H9 (cell line): ENCODE results near the gene PLCXD3. TPM values are rescaled to one million over a fixed set of nuclear protein-coding genes. Genes with fewer than 3 reads are reported as not detected.

Experiments used
- DNase-seq: peaks from one replicate; pipeline ENCODE4 v3.0.0-alpha.2; 2017
- H2AFZ ChIP-seq: one replicate; pipeline ENCODE4 v1.6.1; 2013; ENCODE audit warnings: mild to moderate bottlenecking, low read length, control low read depth, moderate library complexity
- H2AK5ac ChIP-seq: 2 replicates; pipeline ENCODE4 v1.6.1; 2013; ENCODE audit warnings: low read length, control low read depth, mixed read lengths; ENCODE audit not compliant: insufficient read length
- H2BK120ac ChIP-seq: one replicate; pipeline ENCODE4 v1.6.1; 2013; ENCODE audit warnings: low read depth, mild to moderate bottlenecking, low read length, control low read depth, inconsistent platforms; ENCODE audit not compliant: poor library complexity, severe bottlenecking
- H2BK12ac ChIP-seq: 2 replicates; pipeline ENCODE4 v1.6.1; 2013; ENCODE audit warnings: low read length, control low read depth, mixed read lengths, low read depth; ENCODE audit not compliant: insufficient read length
- H2BK15ac ChIP-seq: 2 replicates; pipeline ENCODE4 v1.6.1; 2013; ENCODE audit warnings: low read depth, low read length, control low read depth
- H2BK20ac ChIP-seq: one replicate; pipeline ENCODE4 v1.6.1; 2013; ENCODE audit warnings: low read depth, mild to moderate bottlenecking, low read length, control low read depth, inconsistent platforms; ENCODE audit not compliant: poor library complexity, severe bottlenecking
- H2BK5ac ChIP-seq: 2 replicates; pipeline ENCODE4 v1.6.1; 2013; ENCODE audit warnings: low read length, control low read depth, mixed read lengths; ENCODE audit not compliant: insufficient read length
- H3K14ac ChIP-seq: 2 replicates; pipeline ENCODE4 v1.6.1; 2013; ENCODE audit warnings: low read length, control low read depth; ENCODE audit not compliant: insufficient read depth
- H3K18ac ChIP-seq: 2 replicates; pipeline ENCODE4 v1.6.1; 2013; ENCODE audit warnings: low read depth, mild to moderate bottlenecking, mixed read lengths, low read length, control low read depth; ENCODE audit not compliant: insufficient read length
- H3K23ac ChIP-seq: 2 replicates; pipeline ENCODE4 v1.6.1; 2013; ENCODE audit warnings: low read length, control low read depth, mixed read lengths, low read depth; ENCODE audit not compliant: insufficient read length
- H3K23me2 ChIP-seq: 2 replicates; pipeline ENCODE4 v1.6.1; 2013; ENCODE audit warnings: low read depth, mild to moderate bottlenecking, mixed read lengths, low read length, control low read depth; ENCODE audit not compliant: insufficient read length, poor library complexity, severe bottlenecking
- H3K27ac ChIP-seq: 2 replicates; pipeline ENCODE4 v1.5.1; 2013; ENCODE audit warnings: low read length, control low read depth, mixed read lengths, low read depth; ENCODE audit not compliant: insufficient read length
- H3K27me3 ChIP-seq: 2 replicates; pipeline ENCODE4 v1.6.1; 2013; ENCODE audit warnings: low read length, control low read depth, inconsistent platforms; ENCODE audit not compliant: insufficient read depth
- H3K4ac ChIP-seq: 2 replicates; pipeline ENCODE4 v1.6.1; 2013; ENCODE audit warnings: low read depth, mild to moderate bottlenecking, control low read depth, inconsistent platforms, low read length, moderate library complexity
- H3K4me1 ChIP-seq: 2 replicates; pipeline ENCODE4 v1.6.1; 2013; ENCODE audit warnings: low read length, control low read depth, inconsistent platforms; ENCODE audit not compliant: insufficient read depth
- H3K4me2 ChIP-seq: 2 replicates; pipeline ENCODE4 v1.6.1; 2013; ENCODE audit warnings: low read length, control low read depth, mixed read lengths; ENCODE audit not compliant: insufficient read length, insufficient read depth
- H3K56ac ChIP-seq: 2 replicates; pipeline ENCODE4 v1.6.1; 2013; ENCODE audit warnings: low read depth, mild to moderate bottlenecking, mixed read lengths, low read length, control low read depth; ENCODE audit not compliant: insufficient read length
- H3K79me1 ChIP-seq: 2 replicates; pipeline ENCODE4 v1.6.1; 2013; ENCODE audit warnings: low read depth, mild to moderate bottlenecking, moderate library complexity, low read length, control low read depth, inconsistent platforms; ENCODE audit not compliant: insufficient read depth, poor library complexity, severe bottlenecking
- H3K79me2 ChIP-seq: 2 replicates; pipeline ENCODE4 v1.6.1; 2013; ENCODE audit warnings: low read length, control low read depth, inconsistent platforms; ENCODE audit not compliant: insufficient read depth
- H3K9ac ChIP-seq: 2 replicates; pipeline ENCODE4 v1.6.1; 2013; ENCODE audit warnings: low read length, control low read depth, mixed read lengths; ENCODE audit not compliant: insufficient read length; ENCODE audit errors: extremely low read depth
- H3K9me3 ChIP-seq: one replicate; pipeline ENCODE4 v1.6.1; 2013; ENCODE audit warnings: low read depth, low read length, inconsistent platforms; ENCODE audit not compliant: control insufficient read depth
- H3T11ph ChIP-seq: one replicate; pipeline ENCODE4 v1.6.1; 2013; ENCODE audit warnings: mild to moderate bottlenecking, low read length, control low read depth, inconsistent platforms
- H4K20me1 ChIP-seq: one replicate; pipeline ENCODE4 v1.6.1; 2013; ENCODE audit not compliant: control insufficient read depth, insufficient read length, insufficient read depth
- H4K5ac ChIP-seq: 2 replicates; pipeline ENCODE4 v1.6.1; 2013; ENCODE audit warnings: low read depth, mild to moderate bottlenecking, mixed read lengths, low read length, control low read depth; ENCODE audit not compliant: insufficient read length
- H4K8ac ChIP-seq: replicated peaks from 2 replicates; pipeline ENCODE4 v1.6.1; 2013; ENCODE audit warnings: low read length, control low read depth, mixed read lengths, low read depth; ENCODE audit not compliant: insufficient read length
- H4K91ac ChIP-seq: 2 replicates; pipeline ENCODE4 v1.6.1; 2013; ENCODE audit warnings: low read depth, mild to moderate bottlenecking, moderate library complexity, mixed read lengths, low read length, control low read depth; ENCODE audit not compliant: insufficient read length
- H3K27ac Mint-ChIP-seq, 3 experiments: 2 replicates in 2 of 3; 3 replicates in 1 of 3; pipeline ENCODE4 v1.8.0; 2020 to 2021; ENCODE audit warnings: mixed read lengths in 3 of 3, mild to moderate bottlenecking in 1 of 3, moderate library complexity in 1 of 3
- H3K27me3 Mint-ChIP-seq: 2 replicates; pipeline ENCODE4 v1.8.0; 2021; ENCODE audit warnings: low read depth, mild to moderate bottlenecking, moderate library complexity, mixed read lengths
- H3K36me3 Mint-ChIP-seq, 3 experiments: 2 replicates in 2 of 3; 3 replicates in 1 of 3; pipeline ENCODE4 v1.8.0; 2020 to 2021; ENCODE audit warnings: low read depth in 3 of 3, mixed read lengths in 3 of 3; ENCODE audit not compliant: insufficient read depth in 1 of 3
- H3K4me1 Mint-ChIP-seq, 2 experiments: 2 replicates each; pipeline ENCODE4 v1.8.0; 2020; ENCODE audit warnings: mixed read lengths in 2 of 2
- H3K4me3 Mint-ChIP-seq, 2 experiments: 2 replicates in 1 of 2; 3 replicates in 1 of 2; pipeline ENCODE4 v1.8.0; 2020 to 2021; ENCODE audit warnings: mild to moderate bottlenecking in 2 of 2, mixed read lengths in 2 of 2, moderate library complexity in 1 of 2
- H3K9me3 Mint-ChIP-seq, 2 experiments: 2 replicates in 1 of 2; 3 replicates in 1 of 2; pipeline ENCODE4 v1.8.0; 2020; ENCODE audit warnings: mild to moderate bottlenecking in 2 of 2, mixed read lengths in 2 of 2, moderate library complexity in 1 of 2
- WGBS: extraction: QIAGEN DNeasy Blood & Tissue Kit; methylation state at CpG from one replicate; pipeline ENCODE4 v1.1.7; 2013; ENCODE audit warnings: missing lambda C conversion rate, low lambda C conversion rate, mixed read lengths; ENCODE audit not compliant: insufficient read length; ENCODE audit errors: extremely low coverage; 5-methylcytosine and 5-hydroxymethylcytosine counted together
- total RNA-seq: library from RNA; stranded (reverse); gene quantifications from 2 replicates; pipeline ENCODE4 v1.2.1, GENCODE V29; 2021
- TF ChIP-seq, protein P1 (sequence below): fragments of 200-600 bp; sonication (generic); conservative IDR thresholded peaks from 3 replicates; pipeline ENCODE4 v1.8.0; 2021; ENCODE audit warnings: antibody characterized with exemption, mild to moderate bottlenecking

The PLCXD3 gene
- total RNA-seq, 1 experiment from 2014 or later, result not detected

DNA sequence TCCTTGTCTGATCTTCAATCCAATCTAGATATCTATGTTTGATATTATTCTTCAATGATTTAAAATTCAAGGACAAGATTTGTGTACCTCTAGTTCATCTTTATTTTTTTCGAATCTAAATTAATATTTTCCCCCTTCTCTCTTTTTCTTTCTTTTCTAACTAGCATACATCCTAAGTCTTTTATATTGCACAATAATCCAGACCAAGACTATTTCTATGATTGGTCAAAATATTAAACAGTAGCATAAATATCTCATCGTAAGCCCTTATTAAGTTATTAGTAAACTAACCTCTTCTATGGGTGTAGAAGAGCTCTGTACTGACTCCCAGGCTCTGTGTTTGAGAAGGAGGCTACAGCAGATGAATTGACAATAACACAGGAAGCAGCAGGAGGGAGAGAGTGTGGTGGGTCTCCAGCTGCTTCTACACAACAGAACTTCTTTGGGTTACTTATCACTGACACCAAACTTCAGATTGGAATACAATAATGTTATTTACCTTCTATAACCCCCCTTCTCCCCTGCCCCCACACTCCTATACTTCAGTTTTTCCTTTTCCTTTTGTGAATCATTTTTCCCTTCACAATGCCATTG lies 11.9 kb upstream of the PLCXD3 start:
- H3K27me3 Mint-ChIP-seq, result no peaks in the 10 kb centered on the region
- Histone ChIP-seq H3K18ac (no peak overlapping the region), H3K56ac (no peak overlapping the region), H4K8ac (no peak overlapping the region), H3K4ac (no peak overlapping the region), H3K27me3 (no peaks in the 10 kb centered on the region), H4K5ac (no peak overlapping the region), H2BK120ac (no peak overlapping the region), H3K9me3 (no peaks in the 10 kb centered on the region), H3K4me2 (no peak overlapping the region), H3K23ac (no peak overlapping the region), H2BK20ac (no peak overlapping the region), H2BK15ac (no peak overlapping the region), H4K91ac (no peak overlapping the region), H3K79me1 (no peaks in the 10 kb centered on the region), H4K20me1 (no peaks in the 10 kb centered on the region), H2BK12ac (no peak overlapping the region), H3K4me1 (no peaks in the 10 kb centered on the region; the same call in 1 of the 2 replicates), H3K27ac (no peak overlapping the region), H3K14ac (no peak overlapping the region), H2AK5ac (no peak overlapping the region), H3K23me2 (no peaks in the 10 kb centered on the region), H2AFZ (no peak overlapping the region), H3T11ph (no peak overlapping the region), H3K79me2 (no peaks in the 10 kb centered on the region), H3K9ac (no peak overlapping the region), H2BK5ac (no peak overlapping the region)
- TF ChIP-seq, protein P1, sequence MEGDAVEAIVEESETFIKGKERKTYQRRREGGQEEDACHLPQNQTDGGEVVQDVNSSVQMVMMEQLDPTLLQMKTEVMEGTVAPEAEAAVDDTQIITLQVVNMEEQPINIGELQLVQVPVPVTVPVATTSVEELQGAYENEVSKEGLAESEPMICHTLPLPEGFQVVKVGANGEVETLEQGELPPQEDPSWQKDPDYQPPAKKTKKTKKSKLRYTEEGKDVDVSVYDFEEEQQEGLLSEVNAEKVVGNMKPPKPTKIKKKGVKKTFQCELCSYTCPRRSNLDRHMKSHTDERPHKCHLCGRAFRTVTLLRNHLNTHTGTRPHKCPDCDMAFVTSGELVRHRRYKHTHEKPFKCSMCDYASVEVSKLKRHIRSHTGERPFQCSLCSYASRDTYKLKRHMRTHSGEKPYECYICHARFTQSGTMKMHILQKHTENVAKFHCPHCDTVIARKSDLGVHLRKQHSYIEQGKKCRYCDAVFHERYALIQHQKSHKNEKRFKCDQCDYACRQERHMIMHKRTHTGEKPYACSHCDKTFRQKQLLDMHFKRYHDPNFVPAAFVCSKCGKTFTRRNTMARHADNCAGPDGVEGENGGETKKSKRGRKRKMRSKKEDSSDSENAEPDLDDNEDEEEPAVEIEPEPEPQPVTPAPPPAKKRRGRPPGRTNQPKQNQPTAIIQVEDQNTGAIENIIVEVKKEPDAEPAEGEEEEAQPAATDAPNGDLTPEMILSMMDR, result no peak
- no peak overlapping the region for H3K4me3 Mint-ChIP-seq
- H3K4me1 Mint-ChIP-seq, result peaks cover 10 to 11% of the 10 kb centered on the region in 2 experiments
- WGBS, result no CpG with 5 or more reads among the region's 2 CpGs
- H3K27ac Mint-ChIP-seq, result no peak overlapping the region; a peak in 1 of 7 replicates
- no peak for DNase-seq
- H3K9me3 Mint-ChIP-seq, result no peaks in the 10 kb centered on the region
- no peaks in the 10 kb centered on the region for H3K36me3 Mint-ChIP-seq
